ENCODE measurements around the gene ELMO3.

The ELMO3 gene

DNA sequence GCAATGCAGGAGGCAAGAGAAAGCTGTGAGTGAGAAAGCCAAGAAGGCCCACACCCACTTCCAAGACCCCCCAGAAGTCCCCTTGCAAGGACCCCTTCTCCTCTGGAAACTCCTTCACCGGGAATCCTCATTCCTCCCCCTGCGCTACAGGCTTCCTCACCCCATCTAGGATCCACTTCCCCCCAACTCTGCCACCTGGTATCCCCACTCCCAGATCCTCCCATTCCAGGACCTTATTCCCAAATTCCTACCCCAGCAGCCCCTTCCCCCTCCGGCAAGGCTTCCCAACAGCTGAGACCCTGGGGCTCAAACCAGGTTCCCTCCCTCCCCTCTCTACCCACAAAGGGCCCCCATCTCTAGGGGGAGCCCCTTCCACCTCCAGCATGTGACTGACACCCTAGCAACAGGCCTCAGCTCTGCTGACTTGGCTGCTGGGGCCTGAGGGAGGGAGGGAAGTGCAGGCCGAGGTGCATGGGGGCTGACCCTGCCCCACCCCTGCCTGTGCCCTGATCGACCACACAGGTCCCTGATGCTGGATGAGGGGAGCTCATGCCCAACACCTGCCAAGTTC is 32.2 kb upstream of the ELMO3 start:
- H3K4me3 ChIP-seq (ENCODE audit: low read depth, low read length): no peak overlapping the region
- TF ChIP-seq, protein P1, sequence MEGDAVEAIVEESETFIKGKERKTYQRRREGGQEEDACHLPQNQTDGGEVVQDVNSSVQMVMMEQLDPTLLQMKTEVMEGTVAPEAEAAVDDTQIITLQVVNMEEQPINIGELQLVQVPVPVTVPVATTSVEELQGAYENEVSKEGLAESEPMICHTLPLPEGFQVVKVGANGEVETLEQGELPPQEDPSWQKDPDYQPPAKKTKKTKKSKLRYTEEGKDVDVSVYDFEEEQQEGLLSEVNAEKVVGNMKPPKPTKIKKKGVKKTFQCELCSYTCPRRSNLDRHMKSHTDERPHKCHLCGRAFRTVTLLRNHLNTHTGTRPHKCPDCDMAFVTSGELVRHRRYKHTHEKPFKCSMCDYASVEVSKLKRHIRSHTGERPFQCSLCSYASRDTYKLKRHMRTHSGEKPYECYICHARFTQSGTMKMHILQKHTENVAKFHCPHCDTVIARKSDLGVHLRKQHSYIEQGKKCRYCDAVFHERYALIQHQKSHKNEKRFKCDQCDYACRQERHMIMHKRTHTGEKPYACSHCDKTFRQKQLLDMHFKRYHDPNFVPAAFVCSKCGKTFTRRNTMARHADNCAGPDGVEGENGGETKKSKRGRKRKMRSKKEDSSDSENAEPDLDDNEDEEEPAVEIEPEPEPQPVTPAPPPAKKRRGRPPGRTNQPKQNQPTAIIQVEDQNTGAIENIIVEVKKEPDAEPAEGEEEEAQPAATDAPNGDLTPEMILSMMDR (IDR thresholded peaks at IDR 0.05; ENCODE audit: low read depth, low read length): no peak

DNA sequence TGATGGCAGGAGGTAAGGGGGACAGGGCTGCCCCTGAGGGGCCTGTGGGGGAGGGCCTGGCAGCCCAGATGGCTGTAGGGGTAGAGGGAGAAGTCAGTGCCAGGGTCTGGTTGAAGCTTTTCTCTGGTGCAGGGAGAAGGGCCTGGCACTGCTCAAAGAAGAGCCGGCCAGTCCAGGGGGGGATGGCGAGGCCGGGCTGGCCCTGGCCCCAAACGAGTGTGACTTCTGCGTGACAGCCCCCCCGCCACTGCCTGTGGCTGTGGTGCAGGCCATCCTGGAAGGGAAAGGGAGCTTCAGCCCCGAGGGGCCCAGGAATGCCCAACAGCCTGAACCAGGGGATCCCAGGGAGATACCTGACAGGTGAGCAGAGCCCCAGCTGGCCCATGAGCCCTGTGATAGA is 31.3 kb upstream of the ELMO3 start:
- TF ChIP-seq, protein P1 (IDR thresholded peaks at IDR 0.05; ENCODE audit: low read depth, low read length): no peak
- H3K4me3 ChIP-seq (ENCODE audit: low read depth, low read length): no peak overlapping the region

DNA sequence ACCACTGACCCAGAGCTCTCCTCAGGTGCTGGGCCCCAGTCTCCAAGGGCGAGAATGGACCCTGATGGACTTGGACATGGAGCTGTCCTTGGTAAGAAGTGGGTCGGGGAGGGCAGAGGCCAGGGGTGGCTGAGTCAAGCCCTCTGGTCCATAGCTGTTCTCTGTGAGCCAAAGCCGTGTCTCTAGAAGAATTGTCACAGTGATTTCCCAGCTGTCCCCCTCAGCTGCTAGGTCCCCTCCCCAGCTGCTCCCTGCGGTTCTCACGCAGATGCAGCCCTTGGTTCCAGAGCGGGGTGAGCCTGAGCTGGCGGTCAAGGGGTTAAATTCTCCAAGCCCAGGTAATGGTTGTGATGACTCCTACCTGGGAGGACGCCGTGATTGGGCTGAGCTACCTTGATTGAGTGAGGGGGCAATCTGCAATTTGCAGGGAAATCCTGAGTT is 29.9 kb upstream of the ELMO3 start:
- H3K4me3 ChIP-seq (ENCODE audit: low read depth, low read length): no peak overlapping the region
- TF ChIP-seq, protein P1 (IDR thresholded peaks at IDR 0.05; ENCODE audit: low read depth, low read length): no peak

DNA sequence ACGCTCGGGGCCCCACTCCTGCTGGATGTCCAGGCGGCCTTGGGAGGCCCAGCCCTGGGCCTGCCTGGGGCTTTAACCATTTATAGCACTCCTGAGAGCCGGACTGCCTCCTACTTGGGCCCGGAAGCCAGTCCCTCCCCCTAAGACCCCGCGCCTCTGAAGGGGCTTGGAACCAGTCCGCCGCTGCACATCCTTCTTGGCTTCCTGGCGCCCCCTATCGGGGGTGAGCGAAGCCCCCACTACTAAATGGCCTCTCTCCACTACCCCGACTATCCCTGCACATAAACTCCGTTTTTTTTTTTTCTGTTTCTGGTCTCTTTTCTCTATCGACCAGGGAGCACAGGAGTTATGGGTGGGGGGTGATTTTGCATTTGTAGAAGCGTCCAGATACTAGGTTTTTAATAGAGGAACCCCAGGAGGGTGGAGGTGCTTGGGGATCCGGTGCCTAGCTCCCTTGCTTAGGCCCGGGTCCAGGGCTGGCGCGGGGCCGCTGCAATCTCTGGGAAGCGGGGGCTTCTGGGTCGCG is 29.2 kb upstream of the ELMO3 start:
- TF ChIP-seq, protein P1 (IDR thresholded peaks at IDR 0.05; ENCODE audit: low read depth, low read length): peak; percentile 51
- H3K4me3 ChIP-seq (ENCODE audit: low read depth, low read length): peak overlapping the region; percentile 53

DNA sequence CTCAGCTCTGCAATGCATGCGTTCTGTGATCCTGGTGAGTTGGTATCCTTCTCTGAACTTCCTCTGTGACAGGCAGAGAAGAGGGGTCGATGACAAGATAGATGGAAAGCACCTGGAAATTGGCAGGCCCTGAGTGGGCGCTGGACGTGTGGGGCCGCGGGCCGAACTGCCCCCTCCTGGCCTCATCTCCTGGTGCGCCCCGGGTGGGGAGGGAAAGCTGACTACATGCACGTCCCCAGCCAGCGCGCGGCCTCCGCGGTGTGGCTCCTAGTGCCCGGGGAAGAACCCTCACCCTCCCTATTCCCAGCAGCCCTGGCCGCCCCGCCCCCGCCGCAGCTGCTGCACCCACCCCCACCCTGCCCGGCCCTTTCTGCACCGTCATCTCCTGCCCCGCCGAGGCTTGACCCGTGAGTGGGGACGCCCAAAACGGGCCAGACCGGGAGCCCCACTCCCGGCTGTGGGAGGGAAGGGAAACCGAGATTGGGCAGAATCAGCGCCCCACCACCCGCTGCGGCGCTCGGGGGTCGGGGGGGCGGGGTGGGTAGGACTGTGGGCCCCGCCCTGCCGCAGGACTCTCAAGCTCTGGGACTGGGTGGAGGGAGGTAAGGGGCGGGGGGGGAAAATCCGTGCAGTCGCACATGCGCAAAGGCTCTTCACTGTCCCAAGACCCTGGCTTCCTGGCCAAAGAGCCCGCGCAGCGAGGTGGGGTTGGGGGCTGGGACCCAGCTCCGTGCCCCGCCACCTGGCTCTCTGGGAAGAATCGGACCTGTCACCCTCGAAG is 28.6 kb upstream of the ELMO3 start, which contains the start of gene NOL3:
Gene NOL3, plus strand, starts transcription at position 371 of the 781 bp plus-strand sequence.
- TF ChIP-seq, protein P1 (IDR thresholded peaks at IDR 0.05; ENCODE audit: low read depth, low read length): no peak
- peak within 1 kb of the TSS; percentile 53 for H3K4me3 ChIP-seq (ENCODE audit: low read depth, low read length)

DNA sequence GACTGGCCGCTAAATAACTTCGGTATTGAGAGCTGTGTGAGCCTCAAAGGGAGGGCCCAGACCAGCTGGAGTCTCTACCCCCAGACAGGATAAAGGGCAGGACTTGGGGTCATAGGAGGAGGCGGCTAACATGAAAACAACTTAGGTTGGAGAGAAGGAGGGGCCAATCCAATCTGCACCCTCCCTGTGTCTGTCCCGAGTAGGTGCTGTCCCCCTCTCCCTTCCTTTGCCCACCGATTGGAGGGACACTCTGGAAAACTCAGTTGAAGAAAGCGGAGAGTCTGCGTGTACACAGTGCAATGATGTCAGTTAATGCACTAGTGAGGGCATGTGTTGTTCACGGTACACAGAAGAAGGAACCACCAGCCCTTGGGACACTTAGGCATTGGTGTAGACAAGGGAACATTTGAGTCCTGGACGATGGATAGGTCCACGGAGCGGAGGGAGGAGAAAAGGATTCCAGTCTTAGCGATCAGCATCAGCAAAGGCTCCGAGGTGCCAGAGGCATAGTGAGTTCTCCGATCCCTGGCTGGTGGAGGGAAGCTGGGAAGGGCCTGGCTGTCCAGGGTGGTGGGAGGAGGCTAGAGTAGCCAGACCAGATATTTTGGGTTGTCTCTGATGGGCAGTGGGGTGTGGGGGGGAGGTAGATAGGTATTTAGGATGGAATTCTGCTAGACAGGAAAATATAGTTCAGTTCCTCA is 27.8 kb upstream of the ELMO3 start:
- H3K4me3 ChIP-seq (ENCODE audit: low read depth, low read length): peak overlapping the region; percentile 53
- TF ChIP-seq, protein P1 (IDR thresholded peaks at IDR 0.05; ENCODE audit: low read depth, low read length): no peak

Measured in WI38 (cell line).